HEK293 (cell line): ENCODE measurements around the gene STRIP1.

Source experiments
- CTCF ChIA-PET: fragments of 350-600 bp; formaldehyde crosslinking; extraction: SDS; loops from one replicate; lab custom pipeline; 2021; ENCODE audit warnings: antibody characterized with exemption; lab: Yijun Ruan, JAX
- POLR2A ChIA-PET: fragments of 300-600 bp; formaldehyde crosslinking; extraction: SDS; loops from one replicate; lab custom pipeline; 2020; ENCODE audit warnings: antibody characterized with exemption, inconsistent platforms; lab: Yijun Ruan, JAX
- H3K27ac ChIP-seq: fragments of 200-500 bp; sonication (Bioruptor generic); 2 replicates; pipeline ENCODE4 v1.5.1; 2014; ENCODE audit warnings: low read depth, low read length, control low read depth, inconsistent platforms; ENCODE audit errors: extremely low read depth
- H3K36me3 ChIP-seq, 2 experiments: fragments of 200-500 bp in 1 of 2; sonication (Bioruptor generic) in 1 of 2; 1 replicate in 1 of 2; 2 replicates in 1 of 2; pipeline ENCODE4 v1.5.1; 2014 to 2017; ENCODE audit warnings: inconsistent platforms in 2 of 2, low read length in 2 of 2; ENCODE audit not compliant: control insufficient read depth in 2 of 2, insufficient read depth in 1 of 2
- H3K4me1 ChIP-seq: fragments of 200-500 bp; sonication (Bioruptor generic); 2 replicates; pipeline ENCODE4 v1.5.1; 2014; ENCODE audit warnings: mild to moderate bottlenecking, low read length, inconsistent platforms; ENCODE audit not compliant: control insufficient read depth, insufficient read depth
- H3K4me3 ChIP-seq: 2 replicates; pipeline ENCODE4 v1.5.1; 2011; ENCODE audit warnings: low read depth, mild to moderate bottlenecking, control low read depth, low read length, moderate library complexity
- H3K9me3 ChIP-seq: fragments of 200-500 bp; sonication (Bioruptor generic); 2 replicates; pipeline ENCODE4 v1.5.1; 2014; ENCODE audit warnings: low read depth, low read length, inconsistent platforms; ENCODE audit not compliant: control insufficient read depth, insufficient read depth
- GFI1B ChIP-seq: fragments of 450-650 bp; formaldehyde crosslinking; IDR thresholded peaks from 2 replicates; pipeline ENCODE4 v1.5.1; 2016; ENCODE audit warnings: missing biosample characterization, missing genetic modification characterization
- WT1 ChIP-seq: fragments of 450-650 bp; formaldehyde crosslinking; IDR thresholded peaks from 2 replicates; pipeline ENCODE4 v1.5.1; 2016; ENCODE audit warnings: missing biosample characterization, missing genetic modification characterization
- YY1 ChIP-seq: fragments of 450-650 bp; formaldehyde crosslinking; IDR thresholded peaks from 2 replicates; pipeline ENCODE4 v1.5.1; 2018; ENCODE audit warnings: missing biosample characterization, missing genetic modification characterization
- ZBTB7A ChIP-seq: fragments of 450-650 bp; formaldehyde crosslinking; IDR thresholded peaks from 2 replicates; pipeline ENCODE4 v1.5.1; 2016; ENCODE audit warnings: low read depth, missing biosample characterization, missing genetic modification characterization
- ZFHX2 ChIP-seq: fragments of 450-650 bp; formaldehyde crosslinking; conservative IDR thresholded peaks from 2 replicates; pipeline ENCODE4 v1.5.1; 2016; ENCODE audit warnings: missing biosample characterization, missing genetic modification characterization
- ZIC2 ChIP-seq: fragments of 450-650 bp; formaldehyde crosslinking; IDR thresholded peaks from 2 replicates; pipeline ENCODE4 v1.5.1; 2016; ENCODE audit warnings: missing biosample characterization, missing genetic modification characterization
- ZNF146 ChIP-seq: fragments of 450-650 bp; formaldehyde crosslinking; IDR thresholded peaks from 2 replicates; pipeline ENCODE4 v1.5.1; 2016; ENCODE audit warnings: missing biosample characterization, missing genetic modification characterization
- ZNF341 ChIP-seq: fragments of 450-650 bp; formaldehyde crosslinking; IDR thresholded peaks from 2 replicates; pipeline ENCODE4; 2016; ENCODE audit warnings: low read depth, missing biosample characterization, missing genetic modification characterization
- ZNF423 ChIP-seq: fragments of 450-650 bp; formaldehyde crosslinking; IDR thresholded peaks from 2 replicates; pipeline ENCODE4 v1.5.1; 2016; ENCODE audit warnings: missing biosample characterization, missing genetic modification characterization
- ZNF48 ChIP-seq: fragments of 450-650 bp; formaldehyde crosslinking; IDR thresholded peaks from 2 replicates; pipeline ENCODE4 v1.5.1; 2016; ENCODE audit warnings: missing biosample characterization, missing genetic modification characterization
- ZNF837 ChIP-seq: fragments of 450-650 bp; formaldehyde crosslinking; IDR thresholded peaks from 2 replicates; pipeline ENCODE4 v1.5.1; 2016; ENCODE audit warnings: missing biosample characterization, missing genetic modification characterization
- ZSCAN30 ChIP-seq: fragments of 450-650 bp; IDR thresholded peaks from 2 replicates; pipeline ENCODE4 v1.5.1; 2018; ENCODE audit warnings: missing biosample characterization, mild to moderate bottlenecking, missing genetic modification characterization, moderate library complexity
- TF ChIP-seq, protein P1 (sequence below): fragments of 450-650 bp; formaldehyde crosslinking; IDR thresholded peaks from 2 replicates; pipeline ENCODE4 v1.5.1; 2016; ENCODE audit warnings: missing biosample characterization, missing genetic modification characterization, low read depth
- TF ChIP-seq, protein P2 (sequence below): fragments of 450-650 bp; formaldehyde crosslinking; IDR thresholded peaks from 2 replicates; pipeline ENCODE4 v1.5.1; 2016; ENCODE audit warnings: missing biosample characterization, missing genetic modification characterization
- TF ChIP-seq, protein P3 (sequence below): fragments of 450-650 bp; formaldehyde crosslinking; IDR thresholded peaks from 2 replicates; pipeline ENCODE4 v1.5.1; 2016; ENCODE audit warnings: missing biosample characterization, missing genetic modification characterization

Gene STRIP1

DNA sequence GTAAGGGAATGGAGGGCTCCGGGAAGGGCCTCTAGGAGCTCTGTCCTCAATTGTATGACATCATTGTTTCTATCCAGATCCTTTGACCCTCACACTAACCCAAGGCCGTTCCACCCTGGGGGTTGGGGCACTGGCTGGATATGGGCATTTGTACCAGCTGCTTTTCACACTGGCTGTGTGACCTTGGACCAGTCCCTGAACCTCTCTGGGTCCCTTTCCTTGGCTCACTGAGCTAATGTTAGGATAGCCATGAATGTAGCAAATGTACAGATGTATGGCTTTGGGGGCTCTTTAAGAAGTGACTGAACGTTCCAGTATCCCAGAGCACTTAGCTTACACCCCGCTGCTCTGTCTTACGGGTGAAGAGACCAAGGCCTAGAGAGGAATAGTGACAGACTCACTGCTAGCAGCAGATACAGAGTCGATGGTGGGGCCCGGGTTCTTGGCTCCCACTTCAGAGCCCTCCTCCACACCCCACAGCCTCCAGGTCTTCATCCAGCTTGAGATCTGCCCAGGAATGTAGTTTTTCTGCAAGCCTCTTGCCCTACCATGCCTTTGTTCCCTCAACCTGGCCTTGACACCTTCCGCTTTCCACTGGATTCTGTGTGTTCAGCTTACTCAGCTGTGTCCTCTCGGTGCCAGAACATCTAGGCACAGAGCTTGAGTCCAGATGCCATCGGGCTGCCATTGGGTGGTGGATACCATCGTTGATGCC lies 63.2 kb downstream of the STRIP1 start:
- TF ChIP-seq ZNF48 (tag by site-specific recombination): no peak
- TF ChIP-seq, protein P1, sequence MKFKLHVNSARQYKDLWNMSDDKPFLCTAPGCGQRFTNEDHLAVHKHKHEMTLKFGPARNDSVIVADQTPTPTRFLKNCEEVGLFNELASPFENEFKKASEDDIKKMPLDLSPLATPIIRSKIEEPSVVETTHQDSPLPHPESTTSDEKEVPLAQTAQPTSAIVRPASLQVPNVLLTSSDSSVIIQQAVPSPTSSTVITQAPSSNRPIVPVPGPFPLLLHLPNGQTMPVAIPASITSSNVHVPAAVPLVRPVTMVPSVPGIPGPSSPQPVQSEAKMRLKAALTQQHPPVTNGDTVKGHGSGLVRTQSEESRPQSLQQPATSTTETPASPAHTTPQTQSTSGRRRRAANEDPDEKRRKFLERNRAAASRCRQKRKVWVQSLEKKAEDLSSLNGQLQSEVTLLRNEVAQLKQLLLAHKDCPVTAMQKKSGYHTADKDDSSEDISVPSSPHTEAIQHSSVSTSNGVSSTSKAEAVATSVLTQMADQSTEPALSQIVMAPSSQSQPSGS (tag by site-specific recombination): 0 out of 2 replicates have a peak, but pooled peaks have one; percentile 43

DNA sequence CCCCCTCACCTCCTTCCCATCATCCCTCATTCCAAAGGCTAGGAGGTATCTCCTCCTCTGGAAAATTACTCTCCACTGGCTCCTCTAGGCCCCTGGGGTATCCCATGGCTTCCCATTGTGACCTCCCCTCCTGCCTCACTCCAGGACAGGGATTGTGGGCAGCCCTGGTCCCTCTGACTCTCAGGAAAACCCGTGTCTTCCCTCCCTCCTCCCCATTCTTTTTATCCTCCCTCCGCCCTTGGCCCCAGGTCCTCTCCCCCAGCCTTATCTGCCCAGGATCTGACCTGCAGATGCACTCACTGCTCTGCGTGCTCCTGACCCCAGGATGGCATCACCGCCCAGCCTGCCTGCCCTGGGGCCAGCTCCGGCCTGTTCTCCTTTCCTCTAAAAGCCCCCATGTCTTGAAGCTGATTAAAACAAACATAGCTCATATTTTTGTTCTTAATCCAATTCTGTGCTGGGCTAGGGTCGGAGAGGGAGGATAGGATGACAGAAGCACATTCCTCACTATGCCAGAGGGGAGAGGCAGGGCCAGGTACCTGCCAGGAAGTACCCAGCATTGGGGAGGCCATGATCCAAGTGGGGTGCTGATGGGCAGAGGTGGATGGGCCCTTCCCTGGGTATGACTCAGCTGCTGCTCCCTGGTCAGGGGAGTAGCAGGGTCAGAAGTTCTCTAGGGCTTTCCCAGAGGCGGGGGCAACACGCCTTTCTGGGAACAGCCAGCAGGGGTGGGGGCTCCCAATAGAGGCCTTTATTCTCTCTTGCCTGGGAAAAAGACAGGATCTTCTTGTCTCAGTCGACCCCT lies 64.0 kb downstream of the STRIP1 start:
- H3K27ac ChIP-seq: no peak overlapping the region
- H3K4me3 ChIP-seq: no peak overlapping the region
- ChIA-PET POLR2A (interaction anchor here (0.5 kb wide), 1 partner anchor 40 kb away, joined by 3 read pairs; no protein-coding TSS in a partner anchor), CTCF (interaction anchor here (0.7 to 12.4 kb wide), 6 partner anchors 8 to 322 kb away, joined by 3 to 182 read pairs (median 3); no protein-coding TSS in a partner anchor)
- H3K4me1 ChIP-seq: no peaks in the 10 kb centered on the region
- TF ChIP-seq ZNF341 (peak; percentile 80), GFI1B (tag by site-specific recombination) (no peak), WT1 (tag by site-specific recombination) (peak; percentile 45; the same call in 1 of the 2 replicates), ZIC2 (peak; percentile 76)
- TF ChIP-seq, protein P2, sequence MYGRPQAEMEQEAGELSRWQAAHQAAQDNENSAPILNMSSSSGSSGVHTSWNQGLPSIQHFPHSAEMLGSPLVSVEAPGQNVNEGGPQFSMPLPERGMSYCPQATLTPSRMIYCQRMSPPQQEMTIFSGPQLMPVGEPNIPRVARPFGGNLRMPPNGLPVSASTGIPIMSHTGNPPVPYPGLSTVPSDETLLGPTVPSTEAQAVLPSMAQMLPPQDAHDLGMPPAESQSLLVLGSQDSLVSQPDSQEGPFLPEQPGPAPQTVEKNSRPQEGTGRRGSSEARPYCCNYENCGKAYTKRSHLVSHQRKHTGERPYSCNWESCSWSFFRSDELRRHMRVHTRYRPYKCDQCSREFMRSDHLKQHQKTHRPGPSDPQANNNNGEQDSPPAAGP (tag by site-specific recombination): peak; percentile 61; the same call in 1 of the 2 replicates
- no peaks in the 10 kb centered on the region for H3K9me3 ChIP-seq
- H3K36me3 ChIP-seq: no peaks in the 10 kb centered on the region

More for the DNA sequence above, 63.2 kb downstream of the STRIP1 start:
- ChIA-PET CTCF (interaction anchor here (0.9 to 12.4 kb wide), 6 partner anchors 7 to 110 kb away, joined by 3 to 182 read pairs (median 4); no protein-coding TSS in a partner anchor), POLR2A (no interaction called here)
- no peak overlapping the region for H3K27ac ChIP-seq
- H3K36me3 ChIP-seq: no peaks in the 10 kb centered on the region
- no peaks in the 10 kb centered on the region for H3K9me3 ChIP-seq
- no peak overlapping the region for H3K4me3 ChIP-seq
- H3K4me1 ChIP-seq: no peaks in the 10 kb centered on the region

DNA sequence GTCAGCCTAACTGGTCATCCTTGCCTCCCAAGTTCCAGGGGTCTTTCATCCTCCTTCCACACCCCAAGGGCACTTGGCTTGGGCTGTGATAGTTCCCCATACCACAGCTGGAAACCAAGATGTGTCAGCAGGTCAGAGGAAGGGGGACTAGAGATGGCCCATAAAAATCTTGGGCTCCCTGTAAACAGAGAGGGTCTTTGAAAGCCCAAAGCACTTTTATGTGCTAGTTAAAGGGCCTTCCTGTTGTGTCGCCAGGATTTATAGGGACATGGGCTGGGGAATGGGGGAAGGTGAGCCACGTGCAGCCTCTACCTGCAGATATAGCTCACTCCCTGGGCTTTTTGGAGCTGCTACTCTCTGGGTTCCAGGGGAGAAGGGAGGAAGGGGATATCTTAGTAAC lies 65.9 kb downstream of the STRIP1 start:
- Histone ChIP-seq H3K4me1 (no peaks in the 10 kb centered on the region), H3K36me3 (no peaks in the 10 kb centered on the region), H3K4me3 (no peak overlapping the region)
- POLR2A ChIA-PET: no interaction called here
- CTCF ChIA-PET: interaction anchor here (0.5 to 12.4 kb wide), 4 partner anchors 10 to 1976 kb away, joined by 3 to 182 read pairs (median 4); no protein-coding TSS in a partner anchor
- TF ChIP-seq ZNF837: no peak
- peak; percentile 95 for TF ChIP-seq ZIC2
- TF ChIP-seq YY1 (tag by site-specific recombination): no peak
- TF ChIP-seq ZFHX2: 0 out of 2 replicates have a peak, but pooled peaks have one; percentile 18
- TF ChIP-seq, all 188 proteins: peak for 2
- Histone ChIP-seq H3K9me3 (no peaks in the 10 kb centered on the region), H3K27ac (no peak overlapping the region)

DNA sequence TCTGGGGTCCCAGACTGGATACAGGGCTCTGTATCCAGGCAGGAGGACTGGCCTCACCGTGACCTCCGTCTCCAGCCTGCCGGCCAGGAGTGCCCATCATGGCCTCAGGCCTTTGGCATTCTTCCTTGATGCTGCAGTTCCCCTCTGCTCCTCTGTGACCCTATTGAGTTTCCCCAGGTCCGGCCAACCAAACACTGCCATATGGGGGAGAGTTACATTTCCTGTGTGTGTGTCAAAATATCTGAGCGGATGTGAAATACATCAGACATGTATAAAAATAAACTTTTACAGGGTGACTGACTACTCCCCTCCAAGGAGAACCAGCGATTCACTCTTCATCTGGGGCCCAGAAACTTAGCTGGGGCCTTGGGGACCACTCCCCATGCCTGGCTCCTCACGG lies 67.7 kb downstream of the STRIP1 start:
- no peak overlapping the region for H3K27ac ChIP-seq
- POLR2A ChIA-PET: no interaction called here
- CTCF ChIA-PET: interaction anchor here (0.7 to 12.4 kb wide), 4 partner anchors 12 to 102 kb away, joined by 4 to 182 read pairs (median 52); no protein-coding TSS in a partner anchor

More for the DNA sequence above, 67.7 kb downstream of the STRIP1 start:
- no peak for TF ChIP-seq ZNF423 (tag by site-specific recombination)
- TF ChIP-seq ZSCAN30 (tag by site-specific recombination): no peak
- TF ChIP-seq, protein P3, sequence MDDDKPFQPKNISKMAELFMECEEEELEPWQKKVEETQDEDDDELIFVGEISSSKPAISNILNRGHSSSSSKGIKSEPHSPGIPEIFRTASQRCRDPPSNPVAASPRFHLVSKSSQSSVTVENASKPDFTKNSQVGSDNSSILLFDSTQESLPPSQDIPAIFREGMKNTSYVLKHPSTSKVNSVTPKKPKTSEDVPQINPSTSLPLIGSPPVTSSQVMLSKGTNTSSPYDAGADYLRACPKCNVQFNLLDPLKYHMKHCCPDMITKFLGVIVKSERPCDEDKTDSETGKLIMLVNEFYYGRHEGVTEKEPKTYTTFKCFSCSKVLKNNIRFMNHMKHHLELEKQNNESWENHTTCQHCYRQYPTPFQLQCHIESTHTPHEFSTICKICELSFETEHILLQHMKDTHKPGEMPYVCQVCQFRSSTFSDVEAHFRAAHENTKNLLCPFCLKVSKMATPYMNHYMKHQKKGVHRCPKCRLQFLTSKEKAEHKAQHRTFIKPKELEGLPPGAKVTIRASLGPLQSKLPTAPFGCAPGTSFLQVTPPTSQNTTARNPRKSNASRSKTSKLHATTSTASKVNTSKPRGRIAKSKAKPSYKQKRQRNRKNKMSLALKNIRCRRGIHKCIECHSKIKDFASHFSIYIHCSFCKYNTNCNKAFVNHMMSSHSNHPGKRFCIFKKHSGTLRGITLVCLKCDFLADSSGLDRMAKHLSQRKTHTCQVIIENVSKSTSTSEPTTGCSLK: no peak
- TF ChIP-seq ZNF146: no peak
- no peak for TF ChIP-seq ZBTB7A (tag by site-specific recombination)
- H3K9me3 ChIP-seq: no peaks in the 10 kb centered on the region
- H3K4me3 ChIP-seq: no peak overlapping the region
- H3K36me3 ChIP-seq: no peaks in the 10 kb centered on the region
- no peaks in the 10 kb centered on the region for H3K4me1 ChIP-seq
